ENCODE measurements around the gene TIFAB. TPM values are rescaled to one million over a fixed set of nuclear protein-coding genes. Genes with fewer than 3 reads are reported as not detected.

TIFAB gene
- total RNA-seq, 4 donors from 2014 or later: not detected

- peaks cover 0 to 7% (median 0%) of the 10 kb centered on the region in 3 donors for H3K4me1 ChIP-seq
- H3K27me3 ChIP-seq: no peaks in the 10 kb centered on the region
- no peak for ATAC-seq
- H3K4me3 ChIP-seq: no peak overlapping the region
- no peaks in the 10 kb centered on the region for H3K36me3 ChIP-seq
- H3K27ac ChIP-seq: no peak overlapping the region
- 73 to 83% methylated on average over 2 to 4 of the region's 9 CpGs for WGBS, 2 donors (ENCODE audit: low coverage in 1 of 2)
- TF ChIP-seq POLR2AphosphoS5 (IDR thresholded peaks at IDR 0.05) (no peak), POLR2A (IDR thresholded peaks at IDR 0.05) (no peak), CTCF (IDR thresholded peaks at IDR 0.05) (no peak), EP300 (IDR thresholded peaks at IDR 0.05) (no peak)
- no peaks in the 10 kb centered on the region for H3K9me3 ChIP-seq
These were observed 3.9 kb downstream of the TIFAB start for GRCh38 chr5:135448071-135448739.

DNA sequence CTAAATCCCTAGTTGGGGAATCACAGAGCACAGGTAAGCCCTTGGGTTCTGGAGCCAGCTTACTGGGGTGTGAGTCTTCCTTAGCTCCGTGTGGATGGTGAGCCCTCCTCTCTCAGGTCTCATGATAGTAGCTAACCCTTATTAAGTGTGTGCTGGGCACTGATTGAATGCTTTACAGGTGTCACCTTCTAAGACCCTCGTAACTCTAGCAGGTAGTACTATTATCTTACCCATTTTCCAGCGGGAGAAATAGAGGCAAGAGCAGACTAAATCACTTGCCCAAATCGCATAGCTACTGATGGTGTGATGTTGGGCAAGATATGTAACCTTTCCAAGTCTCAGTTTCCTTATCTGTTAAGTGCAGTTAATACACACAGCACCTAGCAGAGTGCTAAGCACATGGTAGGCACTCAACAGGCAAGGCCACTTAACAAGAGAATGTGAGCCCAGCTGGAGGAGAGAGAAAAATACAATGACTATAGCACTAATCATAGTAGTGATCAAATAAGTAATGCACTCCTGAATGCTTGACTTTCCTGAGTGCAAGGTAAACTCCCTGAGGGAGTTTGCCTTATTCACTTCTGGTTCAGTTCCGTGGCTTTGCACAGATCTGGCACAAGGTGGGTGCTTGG is 4.7 kb downstream of the TIFAB start, which contains the start of gene DCANP1:
DCANP1 (minus strand) TSS at position 51 of the 632 bp plus-strand sequence. CDS start 240 bp downstream, outside the sequence.
- H3K4me3 ChIP-seq: no peak within 1 kb of the TSS
- peaks cover 0 to 9% (median 0%) of the 10 kb centered on the region in 3 donors for H3K4me1 ChIP-seq
- no peak for ATAC-seq
- no peak for TF ChIP-seq CTCF (IDR thresholded peaks at IDR 0.05)
- no peak for TF ChIP-seq POLR2AphosphoS5 (IDR thresholded peaks at IDR 0.05)
- no peak for TF ChIP-seq POLR2A (IDR thresholded peaks at IDR 0.05)
- no peak for TF ChIP-seq EP300 (IDR thresholded peaks at IDR 0.05)
- no peaks in the 10 kb centered on the region for H3K36me3 ChIP-seq
- no peaks in the 10 kb centered on the region for H3K27me3 ChIP-seq
- 91% methylated on average over 4 of the region's 5 CpGs; no CpG with 5 or more reads in 1 of the 2 donors for WGBS, 2 donors (ENCODE audit: low coverage in 1 of 2)
- H3K27ac ChIP-seq: no peak within 1 kb of the TSS
- H3K9me3 ChIP-seq: no peaks in the 10 kb centered on the region

- H3K9me3 ChIP-seq: no peaks in the 10 kb centered on the region
- H3K27me3 ChIP-seq: no peaks in the 10 kb centered on the region
- H3K4me3 ChIP-seq: no peak overlapping the region
- H3K4me1 ChIP-seq: peaks cover 0 to 9% (median 0%) of the 10 kb centered on the region in 3 donors
- no peaks in the 10 kb centered on the region for H3K36me3 ChIP-seq
- WGBS, 2 donors (ENCODE audit: low coverage in 1 of 2): 67% methylated on average over 4 of the region's 7 CpGs; no CpG with 5 or more reads in 1 of the 2 donors
- TF ChIP-seq EP300 (IDR thresholded peaks at IDR 0.05): no peak
- TF ChIP-seq POLR2AphosphoS5 (IDR thresholded peaks at IDR 0.05): no peak
- no peak for TF ChIP-seq POLR2A (IDR thresholded peaks at IDR 0.05)
- no peak for TF ChIP-seq CTCF (IDR thresholded peaks at IDR 0.05)
- H3K27ac ChIP-seq: no peak overlapping the region
- ATAC-seq: no peak
These were observed 5.5 kb downstream of the TIFAB start for GRCh38 chr5:135446615-135447014.

DNA sequence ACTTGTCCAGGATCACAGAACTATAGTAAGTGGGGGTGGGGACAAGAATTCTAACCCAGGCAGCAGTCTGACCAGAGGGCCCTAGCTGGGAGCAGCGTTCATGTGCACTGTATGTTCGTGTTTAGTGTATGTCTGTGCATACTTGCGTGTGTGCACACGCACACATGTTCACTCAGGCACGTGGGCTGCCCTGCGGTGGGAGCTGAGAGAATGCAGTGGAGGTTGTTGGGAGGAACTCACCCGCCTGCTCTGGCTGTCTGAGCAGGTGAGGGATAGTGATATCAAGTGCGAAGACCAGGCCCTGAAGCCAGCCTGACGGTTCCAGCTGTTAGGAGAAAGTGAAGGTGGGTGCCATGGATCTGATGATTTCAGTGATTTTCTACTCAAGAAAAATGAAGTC is 5.9 kb downstream of the TIFAB start:
- H3K4me1 ChIP-seq: peaks cover 0 to 9% (median 0%) of the 10 kb centered on the region in 3 donors
- H3K27me3 ChIP-seq: no peaks in the 10 kb centered on the region
- H3K36me3 ChIP-seq: no peaks in the 10 kb centered on the region
- no peaks in the 10 kb centered on the region for H3K9me3 ChIP-seq
- H3K27ac ChIP-seq: no peak overlapping the region
- 80 to 82% methylated on average over 1 to 9 of the region's 9 CpGs for WGBS, 2 donors (ENCODE audit: low coverage in 1 of 2)
- H3K4me3 ChIP-seq: no peak overlapping the region
- TF ChIP-seq EP300 (IDR thresholded peaks at IDR 0.05) (no peak), POLR2AphosphoS5 (IDR thresholded peaks at IDR 0.05) (no peak), CTCF (IDR thresholded peaks at IDR 0.05) (no peak), POLR2A (IDR thresholded peaks at IDR 0.05) (no peak)
- no peak for ATAC-seq
